HAP-1 (cell line): ENCODE measurements around the gene TGM5.
A peak's percentile ranks its signal among the peaks of the same experiment; 100 is the strongest.

ENCODE experiments used
- DNase-seq, 2 experiments: peaks; one replicate each; pipeline ENCODE4 v3.0.0-alpha.2; 2016 to 2020; ENCODE audit warnings: low spot score in 2 of 2
- H3K27me3 ChIP-seq: fragments of 250-450 bp; sonication (Bioruptor Pico); 2 replicates; pipeline ENCODE4 v1.5.1; 2020; ENCODE audit warnings: low read depth, mild to moderate bottlenecking, moderate library complexity
- H3K36me3 ChIP-seq: fragments of 250-450 bp; sonication (Bioruptor Pico); replicated peaks from 2 replicates; pipeline ENCODE4 v1.5.1; 2020; ENCODE audit warnings: mild to moderate bottlenecking
- H3K4me1 ChIP-seq: fragments of 250-450 bp; sonication (Bioruptor Pico); 2 replicates; pipeline ENCODE4 v1.5.1; 2020; ENCODE audit warnings: mild to moderate bottlenecking
- H3K4me3 ChIP-seq: fragments of 250-450 bp; sonication (Bioruptor Pico); 2 replicates; pipeline ENCODE4 v1.5.1; 2020; ENCODE audit warnings: mild to moderate bottlenecking, moderate library complexity
- H3K9me3 ChIP-seq: fragments of 250-450 bp; sonication (Bioruptor Pico); 2 replicates; pipeline ENCODE4 v1.5.1; 2020; ENCODE audit warnings: mild to moderate bottlenecking, moderate library complexity
- in situ Hi-C: fragments of 300-500 bp; cut with MboI; formaldehyde crosslinking; loops from 3 replicates; pipeline ENCODE4 v1.14.3; 2020; ENCODE audit warnings: low sequenced_read_pairs, inconsistent platforms, mixed read lengths

TGM5 gene

GRCh38 chr15:43270676-43271306 is 4.1 kb upstream of the TGM5 start:
- no peak overlapping the region for H3K4me3 ChIP-seq
- no peak for DNase-seq
- no peaks in the 10 kb centered on the region for H3K4me1 ChIP-seq
- H3K27me3 ChIP-seq: peaks cover 3% of the 10 kb centered on the region; the same call in 1 of the 2 replicates
- in situ Hi-C loops: no loop called here
- H3K9me3 ChIP-seq: peaks cover 3% of the 10 kb centered on the region; the same call in 1 of the 2 replicates
- H3K36me3 ChIP-seq: no peaks in the 10 kb centered on the region

- no peak for DNase-seq
- in situ Hi-C loops: no loop called here
- peaks cover 3% of the 10 kb centered on the region; the same call in 1 of the 2 replicates for H3K9me3 ChIP-seq
- no peaks in the 10 kb centered on the region for H3K36me3 ChIP-seq
- H3K27me3 ChIP-seq: peaks cover 3% of the 10 kb centered on the region; the same call in 1 of the 2 replicates
- no peaks in the 10 kb centered on the region for H3K4me1 ChIP-seq
- H3K4me3 ChIP-seq: no peak overlapping the region
Observed at GRCh38 chr15:43270113-43270665, 3.5 kb upstream of the TGM5 start.

GRCh38 chr15:43268111-43269105 is 1.7 kb upstream of the TGM5 start:
- Histone ChIP-seq H3K9me3 (peaks cover 3% of the 10 kb centered on the region; the same call in 1 of the 2 replicates), H3K4me1 (no peaks in the 10 kb centered on the region), H3K36me3 (no peaks in the 10 kb centered on the region), H3K27me3 (peaks cover 6% of the 10 kb centered on the region), H3K4me3 (no peak overlapping the region)
- DNase-seq: peak in 1 of 2 experiments; percentile 33
- in situ Hi-C loops: no loop called here

- Histone ChIP-seq H3K27me3 (peaks cover 6% of the 10 kb centered on the region), H3K36me3 (no peaks in the 10 kb centered on the region), H3K4me1 (no peaks in the 10 kb centered on the region), H3K4me3 (no peak overlapping the region), H3K9me3 (peaks cover 3% of the 10 kb centered on the region; the same call in 1 of the 2 replicates)
- in situ Hi-C loops: no loop called here
- no peak for DNase-seq
Observed at GRCh38 chr15:43267439-43267838, 711 bp upstream of the TGM5 start.

- DNase-seq: no peak
- Histone ChIP-seq H3K4me3 (no peak overlapping the region), H3K4me1 (no peaks in the 10 kb centered on the region), H3K27me3 (peaks cover 6% of the 10 kb centered on the region), H3K36me3 (no peaks in the 10 kb centered on the region), H3K9me3 (no peaks in the 10 kb centered on the region)
- in situ Hi-C loops: no loop called here
Observed at GRCh38 chr15:43266386-43266785, 342 bp downstream of the TGM5 start.

- no peaks in the 10 kb centered on the region for H3K36me3 ChIP-seq
- peaks cover 3% of the 10 kb centered on the region; the same call in 1 of the 2 replicates for H3K27me3 ChIP-seq
- no peak for DNase-seq
- no peaks in the 10 kb centered on the region for H3K9me3 ChIP-seq
- no peak overlapping the region for H3K4me3 ChIP-seq
- in situ Hi-C loops: no loop called here
- H3K4me1 ChIP-seq: no peaks in the 10 kb centered on the region
Observed at GRCh38 chr15:43260011-43260615, 6.6 kb downstream of the TGM5 start.

DNA sequence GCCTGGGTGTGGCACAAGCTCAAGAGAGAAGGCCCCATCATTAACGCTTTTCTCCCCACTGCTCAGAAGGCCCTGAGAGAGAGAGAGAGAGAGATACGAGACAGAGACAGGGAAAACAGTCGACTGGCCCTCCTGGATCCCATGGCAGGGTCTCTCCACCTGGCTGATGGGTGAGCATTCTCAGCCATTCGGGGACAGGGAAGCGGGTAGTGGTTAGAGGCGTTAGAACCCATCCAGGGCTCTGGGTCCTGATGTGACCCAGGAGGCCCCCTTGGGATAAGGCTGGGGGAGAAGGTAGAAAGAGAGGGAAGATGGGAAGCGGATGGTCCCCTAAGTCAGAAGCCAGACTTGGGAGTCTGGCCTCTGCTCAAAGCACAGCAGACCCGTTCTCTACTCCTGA is 7.9 kb downstream of the TGM5 start:
- no peaks in the 10 kb centered on the region for H3K9me3 ChIP-seq
- DNase-seq: no peak
- peaks cover under 1% of the 10 kb centered on the region; the same call in 1 of the 2 replicates for H3K27me3 ChIP-seq
- H3K4me1 ChIP-seq: no peaks in the 10 kb centered on the region
- no peaks in the 10 kb centered on the region for H3K36me3 ChIP-seq
- in situ Hi-C loops: no loop called here
- H3K4me3 ChIP-seq: no peak overlapping the region

DNA sequence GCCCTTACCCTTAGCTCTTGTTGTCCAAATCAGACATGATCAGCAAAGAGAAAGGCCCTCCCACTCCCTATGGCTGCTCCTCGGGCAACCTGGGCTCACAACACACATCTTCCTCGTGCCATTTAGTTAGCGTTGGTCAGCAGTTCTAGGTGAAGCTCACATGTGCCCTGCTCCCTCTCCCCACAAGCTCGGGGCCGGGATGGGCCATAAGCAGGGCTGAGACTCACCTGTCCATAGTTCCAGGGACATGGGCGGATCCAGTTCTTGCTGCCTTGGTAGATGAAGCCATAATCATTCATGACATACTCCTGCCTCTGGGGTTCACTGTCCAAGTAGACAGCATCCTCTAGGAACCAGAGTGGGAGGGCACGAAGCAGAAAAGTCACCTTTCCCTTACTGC is 10.4 kb downstream of the TGM5 start:
- H3K36me3 ChIP-seq: no peaks in the 10 kb centered on the region
- in situ Hi-C loops: no loop called here
- no peaks in the 10 kb centered on the region for H3K4me1 ChIP-seq
- DNase-seq: no peak
- H3K27me3 ChIP-seq: no peaks in the 10 kb centered on the region
- no peaks in the 10 kb centered on the region for H3K9me3 ChIP-seq
- H3K4me3 ChIP-seq: no peak overlapping the region

- Histone ChIP-seq H3K9me3 (no peaks in the 10 kb centered on the region), H3K4me1 (no peaks in the 10 kb centered on the region), H3K27me3 (no peaks in the 10 kb centered on the region), H3K36me3 (no peaks in the 10 kb centered on the region), H3K4me3 (no peak overlapping the region)
- in situ Hi-C loops: no loop called here
- no peak for DNase-seq
Observed at GRCh38 chr15:43255376-43255775, 11.4 kb downstream of the TGM5 start.

DNA sequence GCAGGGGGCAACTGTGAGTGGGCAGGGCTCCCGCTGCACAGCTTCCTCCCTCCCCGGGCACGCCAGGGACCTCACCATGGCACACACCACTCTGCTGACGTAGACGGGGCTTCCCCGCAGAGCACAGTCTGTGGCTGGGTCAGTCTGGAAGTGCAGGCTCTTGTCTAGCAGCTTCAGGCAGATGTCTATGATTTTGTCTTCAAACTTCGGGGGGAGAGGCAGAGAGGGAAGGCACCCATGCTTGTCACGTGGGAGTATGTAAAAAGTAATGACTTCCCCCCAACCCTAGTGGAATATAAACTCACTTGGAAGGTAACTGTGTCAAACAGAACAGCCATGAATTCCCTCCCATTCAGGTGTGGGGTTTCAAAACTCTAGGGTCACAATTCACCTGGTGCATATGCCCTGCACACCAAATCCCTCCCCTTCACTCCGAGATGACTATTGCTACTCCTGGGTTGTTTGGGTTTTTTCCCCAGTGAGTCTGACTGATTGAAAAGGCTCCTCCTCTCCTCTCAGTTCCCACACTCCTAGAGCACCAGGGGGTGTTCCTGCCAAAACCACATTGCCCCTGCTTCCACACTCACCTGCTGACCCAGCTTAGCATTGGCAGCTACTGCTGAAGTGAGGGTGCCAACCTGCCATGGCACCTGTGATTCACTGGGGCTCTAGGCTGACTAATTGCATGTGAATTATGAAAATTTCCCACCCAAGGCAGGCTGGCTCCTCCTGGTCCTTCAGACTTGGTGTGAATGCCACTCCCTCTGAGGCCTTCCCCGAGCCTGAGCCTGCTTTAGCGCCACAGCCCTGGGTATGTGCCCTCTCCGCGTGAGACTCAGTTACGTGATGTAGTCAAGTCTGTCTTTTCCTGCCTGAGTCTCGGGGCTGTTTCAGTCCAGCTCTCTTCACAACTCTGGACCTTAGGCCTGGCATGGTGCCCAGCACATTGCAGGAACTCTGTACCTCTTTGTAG is 13.0 kb downstream of the TGM5 start:
- no peaks in the 10 kb centered on the region for H3K36me3 ChIP-seq
- H3K9me3 ChIP-seq: no peaks in the 10 kb centered on the region
- no peaks in the 10 kb centered on the region for H3K27me3 ChIP-seq
- in situ Hi-C loops: no loop called here
- no peak overlapping the region for H3K4me3 ChIP-seq
- no peaks in the 10 kb centered on the region for H3K4me1 ChIP-seq
- DNase-seq: no peak

DNA sequence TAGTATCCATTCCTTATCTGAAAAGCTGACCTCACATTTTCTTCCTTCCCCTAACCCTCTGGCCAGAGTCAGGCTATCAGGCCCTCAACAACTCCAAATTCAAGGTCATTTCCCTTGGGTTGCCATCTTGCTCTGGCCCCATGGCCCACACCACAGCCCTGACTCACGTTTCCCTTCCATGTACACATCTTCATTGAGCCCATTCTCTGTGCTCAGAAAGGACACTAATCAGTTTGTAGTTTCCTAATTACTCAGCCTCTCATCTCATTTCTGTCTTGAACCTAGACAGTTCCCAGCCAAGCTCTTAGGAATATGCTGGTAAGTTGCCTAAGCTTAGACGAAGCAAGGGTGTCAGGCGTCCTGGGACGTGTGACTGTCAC is 14.9 kb downstream of the TGM5 start:
- H3K27me3 ChIP-seq: no peaks in the 10 kb centered on the region
- H3K4me1 ChIP-seq: no peaks in the 10 kb centered on the region
- DNase-seq: no peak
- in situ Hi-C loops: no loop called here
- H3K9me3 ChIP-seq: no peaks in the 10 kb centered on the region
- no peaks in the 10 kb centered on the region for H3K36me3 ChIP-seq
- H3K4me3 ChIP-seq: no peak overlapping the region

GRCh38 chr15:43251185-43251870 is 15.4 kb downstream of the TGM5 start:
- H3K9me3 ChIP-seq: no peaks in the 10 kb centered on the region

More at GRCh38 chr15:43251185-43251870, 15.4 kb downstream of the TGM5 start:
- H3K4me1 ChIP-seq: no peaks in the 10 kb centered on the region
- in situ Hi-C loops: no loop called here
- H3K36me3 ChIP-seq: no peaks in the 10 kb centered on the region
- no peak for DNase-seq
- H3K27me3 ChIP-seq: no peaks in the 10 kb centered on the region
- no peak overlapping the region for H3K4me3 ChIP-seq
